Fibroblast of skin of back (primary cell): ENCODE measurements around the gene TNFRSF12A.
"Not testable (repeated sequence)": the region's sequence is repeated elsewhere in the genome, so short reads cannot be mapped to it uniquely, and the experiment has no call there.

Experiments used
- DNase-seq: peaks from one replicate; pipeline ENCODE4 v3.0.0-alpha.2; 2013

Gene TNFRSF12A

DNA sequence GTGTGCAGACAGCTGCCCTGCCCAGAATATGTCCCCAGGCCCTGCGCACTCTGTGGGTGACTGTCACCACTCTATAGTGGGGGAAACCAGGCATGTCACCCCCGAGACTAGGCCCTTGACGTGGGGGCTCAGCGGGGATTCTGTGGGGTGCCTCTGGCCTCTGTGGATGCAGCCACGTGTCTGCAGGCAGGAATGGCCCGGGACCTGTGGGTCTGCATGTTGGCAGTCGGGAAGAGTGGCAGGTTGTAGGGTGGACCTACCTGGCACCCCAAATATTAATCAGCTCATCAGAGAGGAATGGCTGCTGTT lies 46.2 kb downstream of the TNFRSF12A start:
- no peak for DNase-seq

- DNase-seq, result no peak
Measured at GRCh38 chr16:3068487-3068886, 48.3 kb downstream of the TNFRSF12A start.

DNA sequence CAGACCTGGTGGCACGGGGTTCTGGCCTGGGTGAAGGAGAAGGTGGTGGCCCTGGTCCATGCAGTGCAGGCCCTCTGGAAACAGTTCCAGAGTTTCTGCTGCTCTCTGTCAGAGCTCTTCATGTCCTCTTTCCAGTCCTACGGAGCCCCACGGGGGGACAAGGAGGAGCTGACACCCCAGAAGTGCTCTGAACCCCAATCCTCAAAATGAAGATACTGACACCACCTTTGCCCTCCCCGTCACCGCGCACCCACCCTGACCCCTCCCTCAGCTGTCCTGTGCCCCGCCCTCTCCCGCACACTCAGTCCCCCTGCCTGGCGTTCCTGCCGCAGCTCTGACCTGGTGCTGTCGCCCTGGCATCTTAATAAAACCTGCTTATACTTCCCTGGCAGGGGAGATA lies 49.0 kb downstream of the TNFRSF12A start:
- not testable (repeated sequence) for DNase-seq

GRCh38 chr16:3070608-3071111 lies 50.5 kb downstream of the TNFRSF12A start:
- no peak for DNase-seq

- DNase-seq, result no peak
Measured at GRCh38 chr16:3071655-3072054, 51.5 kb downstream of the TNFRSF12A start.
